GM23248 (cell line): ENCODE data around the gene MYBPC3. TPM values are rescaled to one million over a fixed set of nuclear protein-coding genes. Genes with fewer than 3 reads are reported as not detected.

Source experiments
- DNase-seq: peaks from one replicate; pipeline ENCODE4 v3.0.0-alpha.2; 2015
- H2AFZ ChIP-seq: fragments of 200-600 bp; sonication (generic); 2 replicates; pipeline ENCODE4 v1.6.1; 2016; ENCODE audit warnings: antibody characterized with exemption
- H3F3A ChIP-seq: fragments of 200-600 bp; sonication (generic); 2 replicates; pipeline ENCODE4 v1.6.1; 2016; ENCODE audit warnings: mild to moderate bottlenecking, antibody characterized with exemption, mixed run types; ENCODE audit not compliant: insufficient read depth
- H3K27ac ChIP-seq: fragments of 200-600 bp; sonication (generic); 2 replicates; pipeline ENCODE4 v1.5.1; 2016; ENCODE audit warnings: mild to moderate bottlenecking
- H3K27me3 ChIP-seq: fragments of 200-600 bp; sonication (generic); replicated peaks from 2 replicates; pipeline ENCODE4 v1.6.1; 2016; ENCODE audit warnings: mild to moderate bottlenecking; ENCODE audit not compliant: insufficient read depth
- H3K36me3 ChIP-seq: fragments of 200-600 bp; sonication (generic); 2 replicates; pipeline ENCODE4 v1.6.1; 2016; ENCODE audit warnings: low read depth, mild to moderate bottlenecking
- H3K4me1 ChIP-seq: fragments of 200-600 bp; sonication (generic); 2 replicates; pipeline ENCODE4 v1.6.1; 2016; ENCODE audit warnings: mild to moderate bottlenecking; ENCODE audit not compliant: insufficient read depth
- H3K4me2 ChIP-seq: fragments of 200-600 bp; sonication (generic); one replicate; pipeline ENCODE4 v1.6.1; 2016; ENCODE audit warnings: mild to moderate bottlenecking; ENCODE audit not compliant: unreplicated experiment
- H3K4me3 ChIP-seq: fragments of 200-600 bp; sonication (generic); 2 replicates; pipeline ENCODE4 v1.5.1; 2016; ENCODE audit warnings: mild to moderate bottlenecking
- H3K79me2 ChIP-seq: fragments of 200-600 bp; sonication (generic); 2 replicates; pipeline ENCODE4 v1.6.1; 2016; ENCODE audit warnings: mild to moderate bottlenecking; ENCODE audit not compliant: insufficient read depth
- H3K9ac ChIP-seq: fragments of 200-600 bp; sonication (generic); 2 replicates; pipeline ENCODE4 v1.6.1; 2016; ENCODE audit warnings: mild to moderate bottlenecking
- H3K9me2 ChIP-seq: fragments of 200-600 bp; sonication (generic); 2 replicates; pipeline ENCODE4 v1.6.1; 2016; ENCODE audit warnings: mixed run types, mild to moderate bottlenecking, moderate library complexity; ENCODE audit not compliant: insufficient read depth
- H3K9me3 ChIP-seq: fragments of 200-600 bp; sonication (generic); one replicate; pipeline ENCODE4 v1.6.1; 2017; ENCODE audit warnings: low read depth
- H4K20me1 ChIP-seq: fragments of 200-600 bp; sonication (generic); 2 replicates; pipeline ENCODE4 v1.6.0; 2016; ENCODE audit not compliant: insufficient read depth
- EZH2 ChIP-seq: fragments of 200-600 bp; sonication (generic); IDR thresholded peaks from 2 replicates; pipeline ENCODE4 v1.6.1; 2018; ENCODE audit warnings: antibody characterized with exemption, mild to moderate bottlenecking; ENCODE audit not compliant: insufficient read depth, poor library complexity, severe bottlenecking
- EZH2phosphoT487 ChIP-seq: fragments of 200-600 bp; sonication (generic); IDR thresholded peaks from 2 replicates; pipeline ENCODE4 v1.6.1; 2018; ENCODE audit warnings: antibody characterized with exemption, moderate library complexity, mild to moderate bottlenecking, low read depth; ENCODE audit not compliant: insufficient read depth
- WGBS, 2 experiments: methylation state at CpG; one replicate each; pipeline ENCODE4 v1.1.6; 2015 to 2017; ENCODE audit warnings: low lambda C conversion rate in 2 of 2, low coverage in 1 of 2; ENCODE audit errors: missing lambda C conversion rate in 2 of 2; 5-methylcytosine and 5-hydroxymethylcytosine counted together
- in situ Hi-C: fragments of 300-500 bp; cut with MboI; formaldehyde crosslinking; loops from 2 replicates; pipeline ENCODE4 v1.15.0; 2020
- polyA plus RNA-seq: library from polyadenylated mRNA; unstranded; fragments of >200 nt; fragmentation: Nextera tagmentation; extraction: Ambion mirVana; gene quantifications from 2 replicates; pipeline ENCODE4 v1.2.1, GENCODE V29; 2016
- total RNA-seq: library from RNA; depleted of rRNA; stranded (reverse); fragments of >200 nt; shearing (Covaris generic); gene quantifications from 2 replicates; pipeline ENCODE4 v1.2.3, GENCODE V29; 2014

Gene MYBPC3
- total and polyA plus RNA-seq, 2 experiments from 2014 or later: not detected

- no peak for DNase-seq
- Histone ChIP-seq H3K27me3 (no peaks in the 10 kb centered on the region), H3K4me3 (no peak overlapping the region), H3F3A (peaks cover 3% of the 10 kb centered on the region; the same call in 1 of the 2 replicates), H3K9me2 (no peaks in the 10 kb centered on the region), H3K27ac (no peak overlapping the region), H3K36me3 (no peaks in the 10 kb centered on the region), H3K9ac (no peak overlapping the region), H3K79me2 (no peaks in the 10 kb centered on the region), H3K4me1 (no peaks in the 10 kb centered on the region), H2AFZ (no peak overlapping the region), H3K4me2 (no peak overlapping the region), H4K20me1 (no peaks in the 10 kb centered on the region), H3K9me3 (no peaks in the 10 kb centered on the region)
- no peak for TF ChIP-seq EZH2
- TF ChIP-seq EZH2phosphoT487: no peak
- WGBS, 2 experiments: 78 to 82% methylated on average over 21 of the region's 21 CpGs
- in situ Hi-C loops: no loop called here
These were observed 20.8 kb downstream of the MYBPC3 start for GRCh38 chr11:47331454-47332302.

GRCh38 chr11:47329987-47330931 lies 22.2 kb downstream of the MYBPC3 start:
- peak; percentile 43 for DNase-seq
- Histone ChIP-seq H3K79me2 (no peaks in the 10 kb centered on the region), H3K9me2 (no peaks in the 10 kb centered on the region), H3K4me3 (no peak overlapping the region), H2AFZ (no peak overlapping the region), H3K4me1 (no peaks in the 10 kb centered on the region), H4K20me1 (no peaks in the 10 kb centered on the region), H3K36me3 (no peaks in the 10 kb centered on the region), H3K27ac (no peak overlapping the region), H3K9me3 (no peaks in the 10 kb centered on the region), H3K27me3 (no peaks in the 10 kb centered on the region), H3K4me2 (no peak overlapping the region), H3F3A (peaks cover 3% of the 10 kb centered on the region; the same call in 1 of the 2 replicates), H3K9ac (no peak overlapping the region)
- in situ Hi-C loops: no loop called here
- WGBS, 2 experiments: 63 to 67% methylated on average over 16 of the region's 16 CpGs
- TF ChIP-seq EZH2phosphoT487 (no peak), EZH2 (no peak)

GRCh38 chr11:47329431-47329986 lies 23.0 kb downstream of the MYBPC3 start:
- Histone ChIP-seq H4K20me1 (no peaks in the 10 kb centered on the region), H3K79me2 (no peaks in the 10 kb centered on the region), H2AFZ (no peak overlapping the region), H3F3A (peaks cover 3% of the 10 kb centered on the region; the same call in 1 of the 2 replicates), H3K4me3 (no peak overlapping the region), H3K27me3 (no peaks in the 10 kb centered on the region), H3K9ac (no peak overlapping the region), H3K9me3 (no peaks in the 10 kb centered on the region), H3K27ac (no peak overlapping the region), H3K4me1 (no peaks in the 10 kb centered on the region), H3K36me3 (no peaks in the 10 kb centered on the region), H3K4me2 (no peak overlapping the region), H3K9me2 (no peaks in the 10 kb centered on the region)
- TF ChIP-seq EZH2phosphoT487 (no peak), EZH2 (no peak)
- in situ Hi-C loops: no loop called here
- no peak for DNase-seq
- 78 to 80% methylated on average over 10 to 12 of the region's 12 CpGs for WGBS, 2 experiments
